Inflammatory macrophage (primary cell): ENCODE results near the gene ZNF800.

Experiments used
- DNase-seq, 2 donors: peaks; one replicate each; pipeline ENCODE4 v3.0.0-alpha.2; 2020 to 2022

Gene ZNF800

GRCh38 chr7:127346575-127347256 lies 45.8 kb downstream of the ZNF800 start:
- DNase-seq, result no peak

GRCh38 chr7:127342596-127342995 lies 49.9 kb downstream of the ZNF800 start:
- no peak for DNase-seq

- DNase-seq, result no peak
Observed at GRCh38 chr7:127338122-127338521, 54.4 kb downstream of the ZNF800 start.

GRCh38 chr7:127337581-127337980 lies 54.9 kb downstream of the ZNF800 start:
- no peak for DNase-seq

- DNase-seq, result no peak
Observed at GRCh38 chr7:127336458-127336857, 56.0 kb downstream of the ZNF800 start.

GRCh38 chr7:127332880-127333279 lies 59.6 kb downstream of the ZNF800 start:
- no peak for DNase-seq

GRCh38 chr7:127330070-127330469 lies 62.4 kb downstream of the ZNF800 start:
- no peak for DNase-seq

- DNase-seq, result no peak
Observed at GRCh38 chr7:127322832-127323493, 69.5 kb downstream of the ZNF800 start.

- no peak for DNase-seq
Observed at GRCh38 chr7:127322351-127322750, 70.2 kb downstream of the ZNF800 start.

GRCh38 chr7:127320974-127321373 lies 71.5 kb downstream of the ZNF800 start:
- DNase-seq, result no peak
